GM12892 (cell line): Measurements from ENCODE around the gene TOMM20.

ENCODE experiments used
- DNase-seq: peaks from one replicate; pipeline ENCODE4 v3.0.0; 2011; ENCODE audit not compliant: insufficient read length
- FAIRE-seq: peaks from 2 replicates; lab custom pipeline; 2011; peaks lifted over from hg19 to GRCh38; lab: Jason Lieb, UNC
- POLR2A ChIP-seq: IDR thresholded peaks from 2 replicates; pipeline ENCODE4 v1.6.1; 2011; ENCODE audit warnings: low read depth, low read length, control low read depth
- POLR2AphosphoS5 ChIP-seq: IDR thresholded peaks from 2 replicates; pipeline ENCODE4 v1.6.1; 2011; ENCODE audit warnings: low read depth, low read length, control low read depth
- TAF1 ChIP-seq: IDR thresholded peaks from 2 replicates; pipeline ENCODE4 v1.6.1; 2011; ENCODE audit warnings: low read depth, mild to moderate bottlenecking, control low read depth, low read length, borderline replicate concordance

TOMM20 gene

DNA sequence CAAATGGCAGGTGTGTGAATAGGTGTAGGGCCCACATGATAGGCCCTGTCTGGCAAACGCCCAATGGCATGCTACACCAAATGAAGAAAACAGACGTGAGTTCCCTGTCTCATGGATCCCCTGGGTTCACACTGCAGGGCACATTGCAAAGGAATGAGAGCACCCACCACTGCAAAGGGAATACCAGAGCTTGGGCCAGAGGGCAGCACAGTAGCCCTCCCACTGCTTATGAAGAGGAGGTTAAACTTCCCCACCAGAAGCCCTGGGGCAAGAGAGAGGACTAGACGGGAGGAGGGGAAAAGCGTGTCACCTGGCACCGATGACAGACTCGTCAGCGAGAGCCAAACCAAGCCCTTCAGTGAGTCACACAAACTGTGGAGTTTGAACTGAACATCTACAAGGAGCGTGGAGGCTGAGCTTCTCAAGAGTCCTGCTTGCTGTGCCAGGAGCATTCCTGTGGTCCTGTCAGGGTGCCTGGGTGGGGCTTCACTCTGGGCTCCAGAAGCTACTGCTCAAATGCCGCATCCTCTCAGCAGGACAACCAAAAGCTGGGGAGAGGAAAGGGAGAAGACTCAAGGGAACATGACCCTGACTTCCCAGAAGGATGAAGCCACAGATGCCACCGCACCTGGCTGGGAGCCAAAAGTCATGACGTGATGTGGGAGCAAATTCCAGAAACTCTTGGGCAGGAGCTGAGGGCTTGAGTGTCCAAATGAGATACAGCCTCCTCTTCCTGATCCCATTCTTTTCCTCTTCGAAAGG lies 61.1 kb downstream of the TOMM20 start:
- FAIRE-seq = no peak
- TF ChIP-seq TAF1 (no peak), POLR2AphosphoS5 (no peak), POLR2A (no peak)

DNA sequence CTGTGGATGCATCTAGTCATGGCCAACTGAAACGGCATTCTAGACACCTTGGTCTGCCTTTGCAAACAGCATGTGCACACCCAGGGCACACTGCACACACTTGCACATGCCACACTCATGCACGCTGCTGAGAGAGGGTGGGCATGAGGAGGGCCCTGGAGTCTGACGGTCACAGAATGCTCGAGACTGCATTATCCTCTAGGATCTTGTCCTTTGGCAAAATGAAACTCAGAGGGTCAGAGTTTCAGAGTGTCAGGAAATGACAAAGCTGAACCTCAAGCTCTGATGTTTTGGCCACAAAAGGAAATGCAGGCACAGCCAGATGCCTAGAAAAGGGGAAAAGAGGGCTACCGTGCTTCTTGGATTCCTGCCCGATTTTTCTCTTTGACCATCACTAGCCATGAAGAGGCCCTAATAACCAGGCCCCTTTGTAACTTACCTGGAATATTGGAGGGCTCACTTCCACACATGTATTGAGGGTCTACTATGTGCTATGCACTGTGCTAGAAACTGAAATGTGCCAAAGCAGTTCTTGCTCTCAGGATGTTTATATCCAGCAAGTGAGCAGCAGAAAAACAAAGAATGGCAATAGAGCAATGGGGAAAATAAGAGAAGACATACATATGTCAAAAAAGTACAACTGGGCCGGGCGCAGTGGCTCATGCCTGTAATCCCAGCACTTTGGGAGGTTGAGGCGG lies 65.4 kb downstream of the TOMM20 start:
- no peak for DNase-seq
- no peak for TF ChIP-seq POLR2AphosphoS5
- TF ChIP-seq POLR2A = no peak
- TF ChIP-seq TAF1 = no peak
- no peak for FAIRE-seq

More for the DNA sequence above, 61.1 kb downstream of the TOMM20 start:
- no peak for DNase-seq

DNA sequence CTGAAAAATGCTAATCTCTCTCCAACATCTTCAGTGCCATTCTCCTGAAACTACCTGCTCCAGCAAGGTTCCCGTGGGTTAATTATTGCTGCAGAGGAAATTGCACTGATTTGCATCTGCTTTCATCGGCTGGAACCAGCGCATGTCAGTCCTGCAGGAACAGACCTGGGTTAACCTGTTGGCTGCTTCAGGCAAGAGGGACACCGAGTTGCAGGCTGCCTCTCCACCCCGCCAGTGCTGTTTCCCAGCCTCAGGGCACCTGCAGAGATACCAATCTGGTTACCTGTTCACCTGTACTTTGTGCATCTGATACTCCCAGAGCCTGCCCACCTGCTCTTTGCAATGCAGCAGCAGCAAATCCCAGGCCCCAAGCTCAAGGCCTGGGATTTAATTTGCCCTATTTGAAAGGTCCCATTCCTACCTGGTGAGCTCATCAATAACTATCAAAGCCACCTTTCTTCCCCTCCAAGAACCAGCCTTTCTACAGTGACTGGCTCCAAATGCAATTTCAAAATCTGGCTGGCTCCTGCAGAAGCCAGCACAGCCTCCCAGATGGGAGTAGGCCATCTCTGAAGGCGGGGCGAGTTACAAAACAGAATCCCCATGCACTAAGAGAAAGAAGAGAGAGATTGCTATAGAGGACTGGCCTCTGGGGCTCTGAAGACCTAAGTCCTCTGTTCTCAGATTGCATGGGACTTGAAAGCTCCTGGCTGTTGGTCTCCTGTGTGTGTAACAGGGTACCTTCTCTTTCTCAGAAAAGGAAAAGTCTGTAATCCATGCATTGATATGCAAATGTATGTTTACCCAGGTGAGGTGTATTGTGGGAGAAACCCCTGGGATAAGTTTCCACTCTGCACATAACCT lies 67.8 kb downstream of the TOMM20 start:
- no peak for DNase-seq
- FAIRE-seq = no peak
- TF ChIP-seq POLR2AphosphoS5 = no peak
- no peak for TF ChIP-seq POLR2A
- no peak for TF ChIP-seq TAF1
